A549 (cell line): Measurements from ENCODE around the gene LRRC74A. TPM values are rescaled to one million over a fixed set of nuclear protein-coding genes. Genes with fewer than 3 reads are reported as not detected.

Experiments
- ATAC-seq, 2 experiments: fragments of 200-7000 bp in 1 of 2; fragments of >200 bp in 1 of 2; cut with Nextera tagmentation in 1 of 2; cut with Tn5 transposase in 1 of 2; 3 replicates each; pipeline versions ENCODE4 v1.8.0 to v1.9.1; 2018 to 2020; ENCODE audit warnings: mild to moderate bottlenecking in 1 of 2, moderate library complexity in 1 of 2
- CTCF ChIA-PET: fragments of 300-600 bp; sonication (Branson Sonifier 250); formaldehyde crosslinking; extraction: SDS; loops from one replicate; lab custom pipeline; 2021; ENCODE audit warnings: antibody characterized with exemption, inconsistent platforms; lab: Yijun Ruan, JAX
- POLR2A ChIA-PET: fragments of 350-600 bp; formaldehyde crosslinking; extraction: SDS; loops from one replicate; lab custom pipeline; 2021; ENCODE audit warnings: antibody characterized with exemption, inconsistent platforms; lab: Yijun Ruan, JAX
- DNase-seq, 2 experiments: peaks; one replicate each; pipeline versions ENCODE4 v3.0.0 to v3.0.0-alpha.2; 2011 to 2016; ENCODE audit warnings: low read depth in 1 of 2, low spot score in 1 of 2
- FAIRE-seq: peaks from 2 replicates; lab custom pipeline; 2011; peaks lifted over from hg19 to GRCh38; lab: Jason Lieb, UNC
- H3K27ac ChIP-seq, 2 experiments: fragments of >200 bp; sonication (Bioruptor Twin); formaldehyde crosslinking; 3 replicates each; pipeline ENCODE4 v1.5.1; 2016 to 2017
- H3K4me1 ChIP-seq: fragments of >200 bp; sonication (Bioruptor Twin); formaldehyde crosslinking; 3 replicates; pipeline ENCODE4 v1.6.1; 2016
- H3K4me2 ChIP-seq: fragments of >200 bp; sonication (Bioruptor Twin); formaldehyde crosslinking; 3 replicates; pipeline ENCODE4 v1.6.1; 2016
- H3K4me3 ChIP-seq: fragments of >200 bp; sonication (Bioruptor Twin); formaldehyde crosslinking; 3 replicates; pipeline ENCODE4 v1.5.1; 2016
- H3K9me3 ChIP-seq: fragments of >200 bp; sonication (Bioruptor Twin); formaldehyde crosslinking; 3 replicates; pipeline ENCODE4 v1.6.1; 2016
- BHLHE40 ChIP-seq: IDR thresholded peaks from 2 replicates; pipeline ENCODE4 v1.6.1; 2012; ENCODE audit warnings: low read depth, low read length, inconsistent platforms
- CBX8 ChIP-seq: fragments of 200-600 bp; sonication (generic); IDR thresholded peaks from 2 replicates; pipeline ENCODE4 v1.6.1; 2016
- CEBPB ChIP-seq, 2 experiments: fragments of >200 bp in 1 of 2; sonication (Bioruptor Twin) in 1 of 2; formaldehyde crosslinking in 1 of 2; IDR thresholded peaks; 2 replicates each; pipeline ENCODE4 v1.6.1; 2012 to 2016
- CHD2 ChIP-seq: fragments of 150-350 bp; IDR thresholded peaks from 2 replicates; pipeline ENCODE4 v1.6.1; 2014; ENCODE audit warnings: low read length; ENCODE audit not compliant: partially characterized antibody
- EHMT2 ChIP-seq: fragments of 200-600 bp; sonication (generic); IDR thresholded peaks from 2 replicates; pipeline ENCODE4 v1.6.1; 2016; ENCODE audit warnings: antibody characterized with exemption, low read depth, mild to moderate bottlenecking, moderate library complexity
- EP300 ChIP-seq, 2 experiments: fragments of >200 bp; sonication (Bioruptor Twin); formaldehyde crosslinking; IDR thresholded peaks; 2 replicates in 1 of 2; 3 replicates in 1 of 2; pipeline ENCODE4 v1.6.1; 2016 to 2017
- FOSB ChIP-seq: fragments of 250-450 bp; sonication (Bioruptor Pico); IDR thresholded peaks from 2 replicates; pipeline ENCODE4 v1.5.0; 2020; ENCODE audit warnings: mild to moderate bottlenecking, moderate library complexity
- GATA3 ChIP-seq: IDR thresholded peaks from 2 replicates; pipeline ENCODE4 v1.6.1; 2012; ENCODE audit warnings: borderline replicate concordance
- HEYL ChIP-seq: fragments of 250-450 bp; sonication (Bioruptor Pico); IDR thresholded peaks from 2 replicates; pipeline ENCODE4 v1.8.0; 2021; ENCODE audit warnings: mild to moderate bottlenecking, moderate library complexity
- HOXA7 ChIP-seq: fragments of 250-450 bp; sonication (Bioruptor Pico); IDR thresholded peaks from 2 replicates; pipeline ENCODE4 v1.5.0; 2020; ENCODE audit warnings: mild to moderate bottlenecking, moderate library complexity
- KDM1A ChIP-seq: fragments of 200-600 bp; sonication (generic); IDR thresholded peaks from 2 replicates; pipeline ENCODE4 v1.6.1; 2016; ENCODE audit warnings: low read depth, mild to moderate bottlenecking
- KDM5A ChIP-seq: fragments of 200-600 bp; sonication (generic); IDR thresholded peaks from 2 replicates; pipeline ENCODE4 v1.6.1; 2016; ENCODE audit warnings: antibody characterized with exemption, mild to moderate bottlenecking
- NPAS2 ChIP-seq: fragments of 250-450 bp; sonication (Bioruptor Pico); IDR thresholded peaks from 2 replicates; pipeline ENCODE4 v1.8.0; 2022; ENCODE audit warnings: mild to moderate bottlenecking, moderate library complexity, borderline replicate concordance
- NR3C1 ChIP-seq: fragments of >200 bp; sonication (Bioruptor Twin); formaldehyde crosslinking; IDR thresholded peaks from 3 replicates; pipeline ENCODE4 v1.6.1; 2017
- PHF8 ChIP-seq: fragments of 200-600 bp; sonication (generic); IDR thresholded peaks from 2 replicates; pipeline ENCODE4 v1.6.1; 2016; ENCODE audit warnings: low read depth, mild to moderate bottlenecking, antibody characterized with exemption, moderate library complexity, borderline replicate concordance
- POLR2A ChIP-seq: IDR thresholded peaks from 2 replicates; pipeline ENCODE4 v1.6.1; 2012; ENCODE audit warnings: mild to moderate bottlenecking, low read length
- RAD21 ChIP-seq, 2 experiments: fragments of >200 bp in 1 of 2; sonication (Bioruptor Twin) in 1 of 2; formaldehyde crosslinking in 1 of 2; IDR thresholded peaks in 1 of 2; conservative IDR thresholded peaks in 1 of 2; 2 replicates in 1 of 2; 3 replicates in 1 of 2; pipeline ENCODE4 v1.6.1; 2012 to 2018; ENCODE audit warnings: inconsistent platforms in 1 of 2
- RARB ChIP-seq: fragments of 250-450 bp; sonication (Bioruptor Pico); IDR thresholded peaks from 2 replicates; pipeline ENCODE4 v1.8.0; 2021; ENCODE audit warnings: mild to moderate bottlenecking, moderate library complexity
- RCOR1 ChIP-seq: fragments of 150-350 bp; IDR thresholded peaks from 2 replicates; pipeline ENCODE4 v1.6.1; 2014; ENCODE audit warnings: antibody characterized with exemption, low read length, low read depth
- RFX5 ChIP-seq: fragments of 450-650 bp; IDR thresholded peaks from 2 replicates; pipeline ENCODE4 v1.7.1; 2014; ENCODE audit warnings: antibody characterized with exemption, mild to moderate bottlenecking, moderate library complexity
- SMC3 ChIP-seq: fragments of >200 bp; sonication (Bioruptor Twin); formaldehyde crosslinking; IDR thresholded peaks from 3 replicates; pipeline ENCODE4 v1.6.1; 2018; ENCODE audit warnings: inconsistent platforms
- SREBF2 ChIP-seq: fragments of 450-650 bp; IDR thresholded peaks from 2 replicates; pipeline ENCODE4 v1.6.1; 2014; ENCODE audit warnings: mild to moderate bottlenecking, moderate library complexity
- TP53 ChIP-seq: fragments of 250-450 bp; sonication (Bioruptor Pico); IDR thresholded peaks from 2 replicates; pipeline ENCODE4 v1.5.0; 2021; ENCODE audit warnings: mild to moderate bottlenecking, moderate library complexity
- ZFP36 ChIP-seq: fragments of 450-650 bp; IDR thresholded peaks from 2 replicates; pipeline ENCODE4 v1.6.1; 2014; ENCODE audit warnings: borderline replicate concordance; ENCODE audit not compliant: partially characterized antibody
- ZNF302 ChIP-seq: fragments of 250-450 bp; sonication (Bioruptor Pico); IDR thresholded peaks from 2 replicates; pipeline ENCODE4 v1.9.0; 2021; ENCODE audit warnings: inconsistent platforms, mild to moderate bottlenecking, moderate library complexity
- ZSCAN20 ChIP-seq: fragments of 250-450 bp; sonication (Bioruptor Pico); IDR thresholded peaks from 2 replicates; pipeline ENCODE4 v1.8.0; 2022; ENCODE audit warnings: mild to moderate bottlenecking, moderate library complexity
- WGBS: methylation state at CpG from one replicate; pipeline ENCODE4 v1.1.6; 2017; ENCODE audit errors: missing lambda C conversion rate; 5-methylcytosine and 5-hydroxymethylcytosine counted together
- polyA plus RNA-seq, 4 experiments: library from polyadenylated mRNA; depleted of rRNA in 3 of 4; stranded (reverse); fragments of >200 nt; fragmentation: RNase III in 1 of 4; extraction: RNeasy Plus Mini Kit Qiagen cat#74134 plus additional on column Dnase treatment in 1 of 4; gene quantifications; 2 replicates in 3 of 4; 3 replicates in 1 of 4; pipeline ENCODE4 v1.2.3, GENCODE V29; 2011 to 2017
- TF ChIP-seq, protein P1 (sequence below): fragments of >200 bp; sonication (Bioruptor Twin); formaldehyde crosslinking; IDR thresholded peaks from 3 replicates; pipeline ENCODE4 v1.6.1; 2016
- TF ChIP-seq, protein P2 (sequence below): fragments of 200-600 bp; sonication (generic); IDR thresholded peaks from 2 replicates; pipeline ENCODE4 v1.6.1; 2016; ENCODE audit warnings: antibody characterized with exemption, mild to moderate bottlenecking, moderate library complexity
- TF ChIP-seq, protein P3 (sequence below): fragments of >200 bp; sonication (Bioruptor Twin); formaldehyde crosslinking; IDR thresholded peaks from 3 replicates; pipeline ENCODE4 v1.5.1; 2016
- TF ChIP-seq, protein P4 (sequence below): IDR thresholded peaks from 2 replicates; pipeline ENCODE4 v1.6.1; 2012
- TF ChIP-seq, protein P5 (sequence below): fragments of >200 bp; sonication (Bioruptor Twin); formaldehyde crosslinking; IDR thresholded peaks from 2 replicates; pipeline ENCODE4 v1.6.1; 2016
- TF ChIP-seq, protein P6 (sequence below): fragments of 250-450 bp; sonication (Bioruptor Pico); IDR thresholded peaks from 2 replicates; pipeline ENCODE4 v1.5.0; 2020; ENCODE audit warnings: low read depth, mild to moderate bottlenecking, moderate library complexity

The LRRC74A gene
- polyA plus RNA-seq, 2 of the 4 experiments (the other 2 are of a cell fraction), result not detected

DNA sequence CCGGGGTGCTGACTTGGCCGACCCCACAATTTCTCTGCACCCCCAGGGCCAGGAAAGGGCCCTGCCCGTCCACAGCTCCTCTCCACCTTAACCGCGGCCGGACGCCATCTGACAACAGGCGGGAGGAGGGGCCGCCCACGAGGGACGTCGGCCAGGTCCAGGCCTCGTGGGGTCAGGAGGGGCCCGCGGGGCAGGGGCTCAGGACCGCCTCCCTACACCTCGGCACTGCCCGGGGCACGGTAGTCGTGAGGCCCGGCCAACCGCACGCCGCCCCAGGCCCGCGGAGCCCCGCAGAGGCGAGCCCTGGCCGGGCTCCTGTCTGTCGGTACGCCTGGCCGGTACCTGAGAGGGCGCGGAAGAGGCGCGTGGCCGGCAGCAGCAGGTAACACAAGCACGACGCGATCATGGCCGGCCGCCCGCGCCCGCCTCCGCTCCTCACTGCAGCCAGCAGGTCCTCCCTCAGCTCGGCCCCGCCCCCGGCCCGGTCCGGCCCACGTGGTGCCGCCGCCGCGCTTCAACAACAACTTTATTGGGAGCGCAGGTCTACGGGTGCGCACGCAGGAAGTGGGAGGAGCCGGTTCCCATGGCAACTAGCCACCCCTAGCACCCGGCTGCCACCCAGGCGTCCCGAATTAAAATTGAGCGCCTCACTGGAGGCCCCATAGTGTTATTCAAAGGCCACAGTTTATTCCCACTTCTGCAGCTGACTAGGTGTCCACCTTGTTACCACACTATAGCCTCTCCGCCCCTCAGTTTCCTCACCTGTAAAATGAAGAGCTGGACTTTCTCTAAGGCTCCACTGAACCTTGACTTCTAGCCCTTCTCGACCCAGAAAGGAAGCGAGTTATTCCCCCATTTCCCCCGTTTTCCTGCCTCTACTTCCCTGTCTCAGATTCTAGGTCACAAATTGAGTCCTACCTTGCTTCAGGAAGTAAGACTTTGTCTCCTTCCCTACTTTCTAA, 13.5 kb upstream of the LRRC74A start, which contains the start of gene ANGEL1:
Gene ANGEL1, minus strand, starts transcription at position 461 of the 962 bp plus-strand sequence. Its CDS starts 55 bp downstream, at position 406.
- Histone ChIP-seq H3K4me2 (peak within 1 kb of the TSS; percentile 88), H3K4me1 (peaks cover 11% of the 10 kb centered on the region; the same call in 2 of the 3 replicates), H3K9me3 (no peaks in the 10 kb centered on the region), H3K4me3 (peak within 1 kb of the TSS; percentile 70), H3K27ac (peak within 1 kb of the TSS; percentile 82 to 96)
- POLR2A ChIA-PET, result interaction anchor here (1.2 to 1.8 kb wide), 2 partner anchors 28 to 101 kb away, joined by 5 to 6 read pairs; no protein-coding TSS in a partner anchor
- ATAC-seq, result peak; percentile 87 to 96
- WGBS, result 4% methylated on average over 45 of the region's 69 CpGs
- CTCF ChIA-PET, result interaction anchor here (1.0 to 4.2 kb wide), 6 partner anchors 9 to 104 kb away, joined by 3 to 32 read pairs (median 4); no protein-coding TSS in a partner anchor
- no peak for FAIRE-seq
- DNase-seq, result peak; percentile 79 to 96
- TF ChIP-seq FOSB, result no peak
- TF ChIP-seq RAD21 (conservative IDR thresholded peaks at IDR 0.05 in 1 of 2, IDR thresholded peaks at IDR 0.05 in 1 of 2), result no peak
- TF ChIP-seq SMC3, result no peak
- TF ChIP-seq HEYL (CRISPR knock-in tag), result no peak
- no peak for TF ChIP-seq RCOR1
- TF ChIP-seq, protein P1, sequence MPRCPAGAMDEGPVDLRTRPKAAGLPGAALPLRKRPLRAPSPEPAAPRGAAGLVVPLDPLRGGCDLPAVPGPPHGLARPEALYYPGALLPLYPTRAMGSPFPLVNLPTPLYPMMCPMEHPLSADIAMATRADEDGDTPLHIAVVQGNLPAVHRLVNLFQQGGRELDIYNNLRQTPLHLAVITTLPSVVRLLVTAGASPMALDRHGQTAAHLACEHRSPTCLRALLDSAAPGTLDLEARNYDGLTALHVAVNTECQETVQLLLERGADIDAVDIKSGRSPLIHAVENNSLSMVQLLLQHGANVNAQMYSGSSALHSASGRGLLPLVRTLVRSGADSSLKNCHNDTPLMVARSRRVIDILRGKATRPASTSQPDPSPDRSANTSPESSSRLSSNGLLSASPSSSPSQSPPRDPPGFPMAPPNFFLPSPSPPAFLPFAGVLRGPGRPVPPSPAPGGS, result peak; percentile 78; the same call in 1 of the 3 replicates
- TF ChIP-seq, protein P2, sequence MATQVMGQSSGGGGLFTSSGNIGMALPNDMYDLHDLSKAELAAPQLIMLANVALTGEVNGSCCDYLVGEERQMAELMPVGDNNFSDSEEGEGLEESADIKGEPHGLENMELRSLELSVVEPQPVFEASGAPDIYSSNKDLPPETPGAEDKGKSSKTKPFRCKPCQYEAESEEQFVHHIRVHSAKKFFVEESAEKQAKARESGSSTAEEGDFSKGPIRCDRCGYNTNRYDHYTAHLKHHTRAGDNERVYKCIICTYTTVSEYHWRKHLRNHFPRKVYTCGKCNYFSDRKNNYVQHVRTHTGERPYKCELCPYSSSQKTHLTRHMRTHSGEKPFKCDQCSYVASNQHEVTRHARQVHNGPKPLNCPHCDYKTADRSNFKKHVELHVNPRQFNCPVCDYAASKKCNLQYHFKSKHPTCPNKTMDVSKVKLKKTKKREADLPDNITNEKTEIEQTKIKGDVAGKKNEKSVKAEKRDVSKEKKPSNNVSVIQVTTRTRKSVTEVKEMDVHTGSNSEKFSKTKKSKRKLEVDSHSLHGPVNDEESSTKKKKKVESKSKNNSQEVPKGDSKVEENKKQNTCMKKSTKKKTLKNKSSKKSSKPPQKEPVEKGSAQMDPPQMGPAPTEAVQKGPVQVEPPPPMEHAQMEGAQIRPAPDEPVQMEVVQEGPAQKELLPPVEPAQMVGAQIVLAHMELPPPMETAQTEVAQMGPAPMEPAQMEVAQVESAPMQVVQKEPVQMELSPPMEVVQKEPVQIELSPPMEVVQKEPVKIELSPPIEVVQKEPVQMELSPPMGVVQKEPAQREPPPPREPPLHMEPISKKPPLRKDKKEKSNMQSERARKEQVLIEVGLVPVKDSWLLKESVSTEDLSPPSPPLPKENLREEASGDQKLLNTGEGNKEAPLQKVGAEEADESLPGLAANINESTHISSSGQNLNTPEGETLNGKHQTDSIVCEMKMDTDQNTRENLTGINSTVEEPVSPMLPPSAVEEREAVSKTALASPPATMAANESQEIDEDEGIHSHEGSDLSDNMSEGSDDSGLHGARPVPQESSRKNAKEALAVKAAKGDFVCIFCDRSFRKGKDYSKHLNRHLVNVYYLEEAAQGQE, result no peak
- TF ChIP-seq, protein P3, sequence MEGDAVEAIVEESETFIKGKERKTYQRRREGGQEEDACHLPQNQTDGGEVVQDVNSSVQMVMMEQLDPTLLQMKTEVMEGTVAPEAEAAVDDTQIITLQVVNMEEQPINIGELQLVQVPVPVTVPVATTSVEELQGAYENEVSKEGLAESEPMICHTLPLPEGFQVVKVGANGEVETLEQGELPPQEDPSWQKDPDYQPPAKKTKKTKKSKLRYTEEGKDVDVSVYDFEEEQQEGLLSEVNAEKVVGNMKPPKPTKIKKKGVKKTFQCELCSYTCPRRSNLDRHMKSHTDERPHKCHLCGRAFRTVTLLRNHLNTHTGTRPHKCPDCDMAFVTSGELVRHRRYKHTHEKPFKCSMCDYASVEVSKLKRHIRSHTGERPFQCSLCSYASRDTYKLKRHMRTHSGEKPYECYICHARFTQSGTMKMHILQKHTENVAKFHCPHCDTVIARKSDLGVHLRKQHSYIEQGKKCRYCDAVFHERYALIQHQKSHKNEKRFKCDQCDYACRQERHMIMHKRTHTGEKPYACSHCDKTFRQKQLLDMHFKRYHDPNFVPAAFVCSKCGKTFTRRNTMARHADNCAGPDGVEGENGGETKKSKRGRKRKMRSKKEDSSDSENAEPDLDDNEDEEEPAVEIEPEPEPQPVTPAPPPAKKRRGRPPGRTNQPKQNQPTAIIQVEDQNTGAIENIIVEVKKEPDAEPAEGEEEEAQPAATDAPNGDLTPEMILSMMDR, result no peak
- no peak for TF ChIP-seq SREBF2
- TF ChIP-seq CBX8, result no peak
- TF ChIP-seq CHD2, result no peak
- TF ChIP-seq, protein P4, sequence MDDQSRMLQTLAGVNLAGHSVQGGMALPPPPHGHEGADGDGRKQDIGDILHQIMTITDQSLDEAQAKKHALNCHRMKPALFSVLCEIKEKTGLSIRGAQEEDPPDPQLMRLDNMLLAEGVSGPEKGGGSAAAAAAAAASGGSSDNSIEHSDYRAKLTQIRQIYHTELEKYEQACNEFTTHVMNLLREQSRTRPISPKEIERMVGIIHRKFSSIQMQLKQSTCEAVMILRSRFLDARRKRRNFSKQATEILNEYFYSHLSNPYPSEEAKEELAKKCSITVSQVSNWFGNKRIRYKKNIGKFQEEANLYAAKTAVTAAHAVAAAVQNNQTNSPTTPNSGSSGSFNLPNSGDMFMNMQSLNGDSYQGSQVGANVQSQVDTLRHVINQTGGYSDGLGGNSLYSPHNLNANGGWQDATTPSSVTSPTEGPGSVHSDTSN, result no peak
- no peak for TF ChIP-seq ZSCAN20 (CRISPR knock-in tag)
- peak; percentile 92; the same call in 1 of the 2 replicates for TF ChIP-seq PHF8
- no peak for TF ChIP-seq NR3C1
- TF ChIP-seq BHLHE40, result no peak
- TF ChIP-seq EHMT2, result 0 out of 2 replicates have a peak, but pooled peaks have one; percentile 30
- TF ChIP-seq POLR2A, result peak; percentile 89
- no peak for TF ChIP-seq KDM1A
- TF ChIP-seq ZFP36, result no peak
- no peak for TF ChIP-seq EP300 (IDR thresholded peaks at IDR 0.05)
- TF ChIP-seq, protein P5, sequence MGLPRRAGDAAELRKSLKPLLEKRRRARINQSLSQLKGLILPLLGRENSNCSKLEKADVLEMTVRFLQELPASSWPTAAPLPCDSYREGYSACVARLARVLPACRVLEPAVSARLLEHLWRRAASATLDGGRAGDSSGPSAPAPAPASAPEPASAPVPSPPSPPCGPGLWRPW, result no peak
- TF ChIP-seq CEBPB (IDR thresholded peaks at IDR 0.05), result no peak
- no peak for TF ChIP-seq TP53
- TF ChIP-seq RFX5, result 0 out of 2 replicates have a peak, but pooled peaks have one; percentile 45
- no peak for TF ChIP-seq GATA3
- no peak for TF ChIP-seq RARB (CRISPR knock-in tag)
- no peak for TF ChIP-seq NPAS2 (CRISPR knock-in tag)
- TF ChIP-seq KDM5A, result no peak
- TF ChIP-seq, protein P6, sequence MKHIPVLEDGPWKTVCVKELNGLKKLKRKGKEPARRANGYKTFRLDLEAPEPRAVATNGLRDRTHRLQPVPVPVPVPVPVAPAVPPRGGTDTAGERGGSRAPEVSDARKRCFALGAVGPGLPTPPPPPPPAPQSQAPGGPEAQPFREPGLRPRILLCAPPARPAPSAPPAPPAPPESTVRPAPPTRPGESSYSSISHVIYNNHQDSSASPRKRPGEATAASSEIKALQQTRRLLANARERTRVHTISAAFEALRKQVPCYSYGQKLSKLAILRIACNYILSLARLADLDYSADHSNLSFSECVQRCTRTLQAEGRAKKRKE (CRISPR knock-in tag), result no peak
- no peak for TF ChIP-seq ZNF302 (CRISPR knock-in tag)
- TF ChIP-seq HOXA7 (CRISPR knock-in tag), result peak; percentile 24; the same call in 1 of the 2 replicates
